Measurements from ENCODE around the gene POLRMT.

The POLRMT gene

GRCh38 chr19:577439-578392 is 55.6 kb downstream of the POLRMT start:
- Histone ChIP-seq H3K4me3 (IDR thresholded peaks at IDR 0.05; ENCODE audit: insufficient read depth, low read depth, low read length) (no peak overlapping the region), H3K4me1 (ENCODE audit: low read depth, poor library complexity, severe bottlenecking) (peaks cover 11% of the 10 kb centered on the region), H3K79me2 (ENCODE audit: insufficient read depth, low read depth) (peaks cover 57% of the 10 kb centered on the region), H3K4me2 (no peak overlapping the region), H3K9ac (no peak overlapping the region), H3K27ac (no peak overlapping the region), H2AFZ (ENCODE audit: low read depth) (no peak overlapping the region), H3K36me3 (ENCODE audit: insufficient read depth) (no peaks in the 10 kb centered on the region), H4K20me1 (ENCODE audit: insufficient read depth) (no peaks in the 10 kb centered on the region), H3K27me3 (ENCODE audit: insufficient read depth, low read depth) (no peaks in the 10 kb centered on the region)
- TF ChIP-seq CTCF (conservative IDR thresholded peaks at IDR 0.05; ENCODE audit: low read depth, low read length) = no peak

GRCh38 chr19:576768-577438 is 56.4 kb downstream of the POLRMT start:
- Histone ChIP-seq H3K4me3 (IDR thresholded peaks at IDR 0.05; ENCODE audit: insufficient read depth, low read depth, low read length) (no peak overlapping the region), H3K9ac (no peak overlapping the region), H3K4me2 (no peak overlapping the region), H3K79me2 (ENCODE audit: insufficient read depth, low read depth) (peaks cover 59% of the 10 kb centered on the region), H4K20me1 (ENCODE audit: insufficient read depth) (no peaks in the 10 kb centered on the region), H2AFZ (ENCODE audit: low read depth) (no peak overlapping the region), H3K36me3 (ENCODE audit: insufficient read depth) (no peaks in the 10 kb centered on the region), H3K27me3 (ENCODE audit: insufficient read depth, low read depth) (no peaks in the 10 kb centered on the region), H3K27ac (no peak overlapping the region), H3K4me1 (ENCODE audit: low read depth, poor library complexity, severe bottlenecking) (peaks cover 11% of the 10 kb centered on the region)
- TF ChIP-seq CTCF (conservative IDR thresholded peaks at IDR 0.05; ENCODE audit: low read depth, low read length) = no peak

- no peak for TF ChIP-seq CTCF (conservative IDR thresholded peaks at IDR 0.05; ENCODE audit: low read depth, low read length)
- Histone ChIP-seq H3K79me2 (ENCODE audit: insufficient read depth, low read depth) (peaks cover 59% of the 10 kb centered on the region), H3K4me3 (IDR thresholded peaks at IDR 0.05; ENCODE audit: insufficient read depth, low read depth, low read length) (no peak overlapping the region), H3K36me3 (ENCODE audit: insufficient read depth) (no peaks in the 10 kb centered on the region), H4K20me1 (ENCODE audit: insufficient read depth) (no peaks in the 10 kb centered on the region), H3K27ac (no peak overlapping the region), H3K9ac (no peak overlapping the region), H3K4me1 (ENCODE audit: low read depth, poor library complexity, severe bottlenecking) (peaks cover 11% of the 10 kb centered on the region), H3K4me2 (no peak overlapping the region), H2AFZ (ENCODE audit: low read depth) (no peak overlapping the region), H3K27me3 (ENCODE audit: insufficient read depth, low read depth) (no peaks in the 10 kb centered on the region)
Measured at GRCh38 chr19:575527-576506, 57.5 kb downstream of the POLRMT start.

Measured in KMS-11 (cell line).